ENCODE measurements around the gene KLF11. TPM values are rescaled to one million over a fixed set of nuclear protein-coding genes. Genes with fewer than 3 reads are reported as not detected.
A peak's percentile ranks its signal among the peaks of the same experiment; 100 is the strongest.

KLF11 gene
- total and polyA plus RNA-seq, 9 of the 15 experiments (the other 6 are each of a cell fraction or from before 2014, with no cell fraction given) = 2.1 to 13.4 (median 6.5) TPM

GRCh38 chr2:10057231-10058107 lies 14.1 kb downstream of the KLF11 start (continued):
- TF ChIP-seq ZNF318 (IDR thresholded peaks at IDR 0.05; ENCODE audit: borderline replicate concordance in 1 of 2, low read depth in 1 of 2) (peak in 1 of 2 experiments; percentile 78; a peak in 2 of 4 replicates), CHCHD3 (CRISPR knock-in tag; IDR thresholded peaks at IDR 0.05) (no peak), MEF2D (tag; conservative IDR thresholded peaks at IDR 0.05; ENCODE audit: low read depth) (no peak), ZNF696 (CRISPR knock-in tag; conservative IDR thresholded peaks at IDR 0.05) (no peak), REST (IDR thresholded peaks at IDR 0.05; ENCODE audit: borderline replicate concordance) (peak; percentile 77), REST (CRISPR knock-in tag; IDR thresholded peaks at IDR 0.05; ENCODE audit: low read depth) (no peak), SETDB1 (IDR thresholded peaks at IDR 0.05; ENCODE audit: low read length) (no peak), HNRNPLL (IDR thresholded peaks at IDR 0.05; ENCODE audit: low read depth, low read length, poor library complexity, severe bottlenecking) (peak; percentile 23), POLR2G (IDR thresholded peaks at IDR 0.05; ENCODE audit: low read depth, low read length) (peak; percentile 80), STAG1 (CRISPR knock-in tag; IDR thresholded peaks at IDR 0.05; ENCODE audit: borderline replicate concordance) (no peak)
